Osteocyte (in vitro differentiated cells): ENCODE measurements around the gene GNAI1. TPM values are rescaled to one million over a fixed set of nuclear protein-coding genes. Genes with fewer than 3 reads are reported as not detected.

ENCODE experiments used
- DNase-seq: peaks from one replicate; pipeline ENCODE4 v3.0.0; 2021; ENCODE audit warnings: mixed read lengths; ENCODE audit not compliant: unreplicated experiment; ENCODE audit errors: extremely low spot score
- H3K27ac Mint-ChIP-seq: one replicate; pipeline ENCODE4 v1.8.0; 2021; ENCODE audit warnings: mild to moderate bottlenecking, mixed read lengths; ENCODE audit not compliant: unreplicated experiment
- H3K27me3 Mint-ChIP-seq: one replicate; pipeline ENCODE4 v1.8.0; 2021; ENCODE audit warnings: mixed read lengths; ENCODE audit not compliant: unreplicated experiment
- H3K36me3 Mint-ChIP-seq: one replicate; pipeline ENCODE4 v1.8.0; 2021; ENCODE audit warnings: mixed read lengths; ENCODE audit not compliant: unreplicated experiment
- H3K4me1 Mint-ChIP-seq: one replicate; pipeline ENCODE4 v1.8.0; 2021; ENCODE audit warnings: mixed read lengths; ENCODE audit not compliant: unreplicated experiment
- H3K4me3 Mint-ChIP-seq: one replicate; pipeline ENCODE4 v1.8.0; 2021; ENCODE audit warnings: mild to moderate bottlenecking, moderate library complexity, mixed read lengths; ENCODE audit not compliant: unreplicated experiment
- H3K9me3 Mint-ChIP-seq: one replicate; pipeline ENCODE4 v1.8.0; 2021; ENCODE audit warnings: mixed read lengths; ENCODE audit not compliant: unreplicated experiment
- CTCF ChIP-seq: fragments of 200-600 bp; sonication (generic); IDR thresholded peaks from 2 replicates; pipeline ENCODE4 v1.5.0; 2021; ENCODE audit warnings: antibody characterized with exemption, mild to moderate bottlenecking, moderate library complexity
- total RNA-seq: library from RNA; stranded (reverse); gene quantifications from 2 replicates; pipeline ENCODE4 v1.2.1, GENCODE V29; 2021

GNAI1 gene
- total RNA-seq, 1 donor from 2014 or later = 44.4 TPM

GRCh38 chr7:80232979-80233724, 98.5 kb downstream of the GNAI1 start:
- Mint-ChIP-seq H3K9me3 (no peaks in the 10 kb centered on the region), H3K4me3 (no peak overlapping the region), H3K27me3 (no peaks in the 10 kb centered on the region), H3K27ac (no peak overlapping the region), H3K4me1 (peaks cover 11% of the 10 kb centered on the region), H3K36me3 (no peaks in the 10 kb centered on the region)
- no peak for DNase-seq
- TF ChIP-seq CTCF = no peak

- no peak overlapping the region for H3K27ac Mint-ChIP-seq
- peaks cover 9% of the 10 kb centered on the region for H3K4me1 Mint-ChIP-seq
- DNase-seq = no peak
- no peak for TF ChIP-seq CTCF
- no peaks in the 10 kb centered on the region for H3K27me3 Mint-ChIP-seq
- no peaks in the 10 kb centered on the region for H3K9me3 Mint-ChIP-seq
- H3K4me3 Mint-ChIP-seq = no peak overlapping the region
- no peaks in the 10 kb centered on the region for H3K36me3 Mint-ChIP-seq
Measured at GRCh38 chr7:80235334-80235733, 100.7 kb downstream of the GNAI1 start.

- no peaks in the 10 kb centered on the region for H3K9me3 Mint-ChIP-seq
- no peak overlapping the region for H3K4me3 Mint-ChIP-seq
- DNase-seq = no peak
- H3K4me1 Mint-ChIP-seq = peaks cover 17% of the 10 kb centered on the region
- no peak for TF ChIP-seq CTCF
- no peaks in the 10 kb centered on the region for H3K36me3 Mint-ChIP-seq
- H3K27ac Mint-ChIP-seq = no peak overlapping the region
- no peaks in the 10 kb centered on the region for H3K27me3 Mint-ChIP-seq
Measured at GRCh38 chr7:80236681-80237080, 102.0 kb downstream of the GNAI1 start.

- Mint-ChIP-seq H3K9me3 (no peaks in the 10 kb centered on the region), H3K4me1 (peaks cover 22% of the 10 kb centered on the region), H3K27me3 (no peaks in the 10 kb centered on the region), H3K27ac (no peak overlapping the region), H3K36me3 (no peaks in the 10 kb centered on the region), H3K4me3 (no peak overlapping the region)
- DNase-seq = no peak
- TF ChIP-seq CTCF = no peak
Measured at GRCh38 chr7:80240265-80241025, 105.8 kb downstream of the GNAI1 start.

- Mint-ChIP-seq H3K36me3 (no peaks in the 10 kb centered on the region), H3K4me3 (no peak overlapping the region), H3K9me3 (no peaks in the 10 kb centered on the region), H3K27ac (no peak overlapping the region), H3K27me3 (no peaks in the 10 kb centered on the region), H3K4me1 (peaks cover 22% of the 10 kb centered on the region)
- TF ChIP-seq CTCF = no peak
- DNase-seq = no peak
Measured at GRCh38 chr7:80241671-80242070, 107.0 kb downstream of the GNAI1 start.
